Tibial nerve (tissue), 4 donors: ENCODE measurements around the gene CFAP57. TPM values are rescaled to one million over a fixed set of nuclear protein-coding genes. Genes with fewer than 3 reads are reported as not detected.
"Not testable (repeated sequence)": the region's sequence is repeated elsewhere in the genome, so short reads cannot be mapped to it uniquely, and the experiment has no call there.

Source experiments
- DNase-seq, 2 donors: peaks; one replicate each; pipeline ENCODE4 v3.0.0-alpha.2; 2019; ENCODE audit warnings: low spot score in 2 of 2
- H3K27ac ChIP-seq, 4 donors: fragments of 200-600 bp; sonication (generic) in 3 of 4; one replicate each; pipeline ENCODE4 v1.5.1; 2017 to 2019; ENCODE audit warnings: mild to moderate bottlenecking in 1 of 4
- H3K27me3 ChIP-seq, 2 donors: fragments of 200-600 bp; sonication (generic) in 1 of 2; one replicate each; pipeline versions ENCODE4 v1.5.1 to v1.6.0; 2017 to 2019
- H3K36me3 ChIP-seq, 3 donors: fragments of 200-600 bp; sonication (generic); one replicate each; pipeline ENCODE4 v1.5.1; 2018 to 2019
- H3K4me1 ChIP-seq, 4 donors: fragments of 200-600 bp; sonication (generic) in 3 of 4; one replicate each; pipeline ENCODE4 v1.5.1; 2017 to 2019
- H3K4me3 ChIP-seq, 4 donors: fragments of 200-600 bp; sonication (generic) in 3 of 4; one replicate each; pipeline ENCODE4 v1.5.1; 2017 to 2019; ENCODE audit warnings: mild to moderate bottlenecking in 1 of 4, moderate library complexity in 1 of 4
- H3K9me3 ChIP-seq, 4 donors: fragments of 200-600 bp; sonication (generic) in 3 of 4; one replicate each; pipeline ENCODE4 v1.5.1; 2017 to 2019
- CTCF ChIP-seq, 5 experiments: fragments of 200-600 bp in 3 of 5; fragments of 450-650 bp in 2 of 5; sonication (generic) in 3 of 5; IDR thresholded peaks; one replicate each; pipeline ENCODE4 v1.5.1; 2016 to 2019; ENCODE audit warnings: antibody characterized with exemption in 5 of 5, mild to moderate bottlenecking in 3 of 5, moderate library complexity in 2 of 5
- EP300 ChIP-seq, 2 donors: sonication (generic); formaldehyde crosslinking; IDR thresholded peaks; one replicate each; pipeline ENCODE4 v1.6.1; 2017; ENCODE audit warnings: antibody characterized with exemption in 2 of 2, mild to moderate bottlenecking in 1 of 2
- POLR2A ChIP-seq, 2 donors: fragments of 450-650 bp; IDR thresholded peaks; one replicate each; pipeline ENCODE4 v1.6.1; 2017; ENCODE audit warnings: antibody characterized with exemption in 2 of 2, mild to moderate bottlenecking in 2 of 2, moderate library complexity in 2 of 2
- WGBS, 2 donors: methylation state at CpG; one replicate each; pipeline ENCODE4 v1.1.5; 2018; 5-methylcytosine and 5-hydroxymethylcytosine counted together
- total RNA-seq, 4 donors: library from RNA; depleted of rRNA; stranded (reverse); fragments of >200 nt; gene quantifications; one replicate each; pipeline ENCODE4 v1.1.0, GENCODE V29; 2016

CFAP57 gene
- total RNA-seq, 4 donors from 2014 or later: 0.21 to 0.30 (median 0.22) TPM; not detected in 1

DNA sequence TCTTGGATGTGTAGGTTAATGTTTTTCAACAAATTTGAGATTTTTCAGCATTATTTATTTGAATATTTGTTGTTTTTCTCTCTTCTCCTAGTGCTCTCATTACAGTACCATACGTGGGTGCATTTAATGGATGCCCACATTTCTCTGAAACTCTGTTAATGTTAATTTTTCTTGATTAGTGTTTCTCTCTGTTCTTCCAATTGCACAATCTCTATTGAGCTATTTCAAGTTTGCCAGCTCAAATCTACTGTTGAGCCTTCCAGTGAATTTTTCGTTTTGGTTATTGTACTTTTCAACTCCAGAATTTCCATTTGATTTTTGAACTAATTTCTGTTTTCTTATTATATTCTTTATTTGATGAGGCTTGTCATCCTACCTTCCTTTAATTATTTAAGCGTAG, 31.7 kb downstream of the CFAP57 start:
- no peaks in the 10 kb centered on the region for H3K27me3 ChIP-seq

DNA sequence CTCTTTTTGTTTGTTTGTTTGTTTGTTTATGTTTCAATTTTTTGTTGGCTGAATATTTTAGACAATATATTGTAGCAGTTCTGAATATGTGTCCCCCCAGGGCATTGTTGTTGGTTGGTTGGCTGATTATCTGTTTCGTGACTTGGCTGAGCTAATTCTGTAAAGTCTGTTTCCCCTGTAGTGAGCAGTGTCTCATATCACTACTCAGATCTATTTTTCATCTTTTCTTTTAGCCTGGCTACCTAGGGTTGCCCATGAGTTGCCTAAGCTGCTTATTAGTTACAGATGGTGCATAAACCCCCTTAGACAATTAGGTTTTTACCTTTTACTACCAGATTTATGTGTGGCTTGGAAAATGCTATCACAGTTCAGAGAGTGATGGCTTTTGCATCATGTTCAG, 32.3 kb downstream of the CFAP57 start:
- Histone ChIP-seq H3K4me1 (peaks cover 0 to 20% (median 11%) of the 10 kb centered on the region in 4 donors), H3K27ac (no peak overlapping the region), H3K27me3 (no peaks in the 10 kb centered on the region), H3K4me3 (no peak overlapping the region), H3K9me3 (peaks cover 0 to 5% (median 0%) of the 10 kb centered on the region in 4 donors), H3K36me3 (no peaks in the 10 kb centered on the region)
- WGBS, 2 donors: 88 to 94% methylated on average over 1 of the region's 1 CpG
- TF ChIP-seq CTCF (IDR thresholded peaks at IDR 0.05) (no peak), POLR2A (IDR thresholded peaks at IDR 0.05) (no peak), EP300 (IDR thresholded peaks at IDR 0.05) (no peak)
- no peak for DNase-seq

More for the DNA sequence above, 31.7 kb downstream of the CFAP57 start:
- DNase-seq: no peak
- H3K36me3 ChIP-seq: no peaks in the 10 kb centered on the region
- TF ChIP-seq EP300 (IDR thresholded peaks at IDR 0.05) (no peak), POLR2A (IDR thresholded peaks at IDR 0.05) (no peak), CTCF (IDR thresholded peaks at IDR 0.05) (no peak)
- peaks cover 0 to 5% (median 0%) of the 10 kb centered on the region in 4 donors for H3K9me3 ChIP-seq
- 95 to 98% methylated on average over 3 of the region's 3 CpGs for WGBS, 2 donors
- no peak overlapping the region for H3K27ac ChIP-seq
- H3K4me3 ChIP-seq: no peak overlapping the region
- peaks cover 0 to 20% (median 11%) of the 10 kb centered on the region in 4 donors for H3K4me1 ChIP-seq

DNA sequence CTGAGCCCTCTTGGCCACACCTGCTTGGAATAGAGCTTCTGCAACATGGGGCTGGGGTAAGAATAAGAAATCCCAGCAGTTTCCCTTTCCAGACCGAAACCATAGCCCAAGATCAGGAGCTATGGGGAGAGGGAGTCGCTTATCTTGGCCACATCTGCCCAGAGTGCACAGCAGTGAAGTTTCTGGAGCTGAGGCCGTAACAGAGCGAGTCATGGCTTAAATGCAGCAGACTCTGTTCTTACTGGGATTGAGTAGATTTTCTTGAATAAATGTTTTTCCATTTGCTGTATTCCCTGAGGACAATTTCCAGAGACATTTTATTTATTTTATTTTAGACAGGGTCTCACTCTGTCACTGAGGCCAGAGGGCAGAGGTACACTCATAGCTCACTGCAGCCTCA, 33.5 kb downstream of the CFAP57 start:
- H3K27me3 ChIP-seq: no peaks in the 10 kb centered on the region
- 63 to 79% methylated on average over 4 of the region's 4 CpGs for WGBS, 2 donors
- peaks cover 0 to 20% (median 11%) of the 10 kb centered on the region in 4 donors for H3K4me1 ChIP-seq
- no peaks in the 10 kb centered on the region for H3K36me3 ChIP-seq
- DNase-seq: no peak
- H3K4me3 ChIP-seq: no peak overlapping the region
- H3K27ac ChIP-seq: peak overlapping the region in 1 of 4 donors; percentile 27
- peaks cover 0 to 5% (median 0%) of the 10 kb centered on the region in 4 donors for H3K9me3 ChIP-seq
- TF ChIP-seq POLR2A (IDR thresholded peaks at IDR 0.05): no peak
- TF ChIP-seq CTCF (IDR thresholded peaks at IDR 0.05): no peak
- no peak for TF ChIP-seq EP300 (IDR thresholded peaks at IDR 0.05)

- Histone ChIP-seq H3K36me3 (no peaks in the 10 kb centered on the region), H3K27me3 (no peaks in the 10 kb centered on the region), H3K4me1 (peaks cover 0 to 20% (median 11%) of the 10 kb centered on the region in 4 donors), H3K9me3 (peaks cover 0 to 5% (median 0%) of the 10 kb centered on the region in 4 donors), H3K4me3 (no peak overlapping the region), H3K27ac (peak overlapping the region in 1 of 4 donors; percentile 27)
- no peak for TF ChIP-seq POLR2A (IDR thresholded peaks at IDR 0.05)
- TF ChIP-seq EP300 (IDR thresholded peaks at IDR 0.05): no peak
- no peak for TF ChIP-seq CTCF (IDR thresholded peaks at IDR 0.05)
- DNase-seq: no peak
- 11 to 15% methylated on average over 10 of the region's 10 CpGs for WGBS, 2 donors
Measured at GRCh38 chr1:43206600-43207228, 34.6 kb downstream of the CFAP57 start.

GRCh38 chr1:43207229-43207853, 35.2 kb downstream of the CFAP57 start:
- Histone ChIP-seq H3K4me1 (peaks cover 0 to 20% (median 11%) of the 10 kb centered on the region in 4 donors), H3K4me3 (no peak overlapping the region), H3K27ac (peak overlapping the region in 1 of 4 donors; percentile 27), H3K27me3 (no peaks in the 10 kb centered on the region), H3K36me3 (no peaks in the 10 kb centered on the region), H3K9me3 (peaks cover 0 to 5% (median 0%) of the 10 kb centered on the region in 4 donors)
- no peak for DNase-seq
- 80 to 85% methylated on average over 12 of the region's 12 CpGs for WGBS, 2 donors
- TF ChIP-seq POLR2A (IDR thresholded peaks at IDR 0.05) (no peak), CTCF (IDR thresholded peaks at IDR 0.05) (no peak), EP300 (IDR thresholded peaks at IDR 0.05) (no peak)

- H3K4me1 ChIP-seq: peaks cover 0 to 20% (median 11%) of the 10 kb centered on the region in 4 donors
- H3K27me3 ChIP-seq, H3K4me3 ChIP-seq, H3K27ac ChIP-seq, H3K9me3 ChIP-seq, H3K36me3 ChIP-seq, DNase-seq: not testable (repeated sequence)
- WGBS, 2 donors: 94 to 97% methylated on average over 8 of the region's 8 CpGs
Measured at GRCh38 chr1:43208277-43208676, 36.1 kb downstream of the CFAP57 start.
